ENCODE data around the gene BARX2. TPM values are rescaled to one million over a fixed set of nuclear protein-coding genes. Genes with fewer than 3 reads are reported as not detected.

Gene BARX2
- polyA plus RNA-seq, 1 donor from 2014 or later: not detected

DNA sequence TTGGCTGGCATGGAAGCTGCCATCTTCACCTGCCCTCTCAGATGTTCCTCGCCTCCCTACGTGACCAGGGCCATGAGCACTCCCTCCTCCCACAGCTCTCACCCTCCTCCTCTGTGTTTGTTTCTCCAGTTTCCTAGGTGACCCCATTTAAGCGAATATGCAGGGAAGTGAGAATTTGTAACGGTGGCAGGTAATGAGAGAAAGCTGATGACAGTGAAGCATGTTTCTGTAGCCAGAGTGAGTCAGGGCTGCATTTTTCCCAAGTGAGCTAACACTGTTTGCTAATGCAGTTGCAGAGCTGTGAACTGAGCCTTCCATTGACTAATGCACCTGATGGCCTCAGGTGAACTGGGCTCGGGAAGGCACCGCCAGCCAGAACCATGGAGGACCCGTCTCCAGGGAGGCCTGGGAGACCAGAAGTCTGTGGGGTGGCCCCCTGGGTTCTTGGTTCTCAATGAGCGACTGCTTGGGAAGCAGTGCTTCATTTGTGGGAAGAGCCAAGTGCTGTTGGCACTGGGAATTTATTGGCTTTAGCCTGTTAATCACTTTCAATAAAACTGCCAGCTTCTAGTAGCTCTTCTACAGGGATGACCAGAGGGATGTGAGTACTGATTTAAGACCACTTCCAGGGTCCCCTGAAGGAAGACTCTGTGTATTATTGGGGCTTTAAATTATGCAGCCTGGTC, 64.5 kb downstream of the BARX2 start:
- H2AFZ ChIP-seq (ENCODE audit: low read depth, low read length): no peak overlapping the region

DNA sequence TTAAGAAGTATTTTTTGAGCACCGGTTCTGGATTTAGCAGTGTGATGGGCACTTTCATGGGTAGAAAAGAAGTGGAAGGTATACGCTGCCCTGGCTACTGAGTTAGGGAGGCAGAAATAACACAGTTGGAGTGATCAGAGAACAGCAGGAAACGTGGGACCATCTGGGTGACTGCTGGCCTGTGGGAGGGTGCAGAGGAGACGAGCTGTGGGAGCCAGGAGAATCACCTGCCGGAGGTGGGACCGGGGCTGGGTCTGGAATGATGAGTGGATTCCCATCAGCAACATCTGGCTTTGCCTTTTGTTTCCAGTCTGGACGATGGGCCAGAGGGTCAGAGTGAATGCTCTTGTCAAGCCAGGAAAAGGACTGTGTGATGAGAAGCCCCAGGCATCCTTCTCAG, 66.5 kb downstream of the BARX2 start:
- TF ChIP-seq, protein P1, sequence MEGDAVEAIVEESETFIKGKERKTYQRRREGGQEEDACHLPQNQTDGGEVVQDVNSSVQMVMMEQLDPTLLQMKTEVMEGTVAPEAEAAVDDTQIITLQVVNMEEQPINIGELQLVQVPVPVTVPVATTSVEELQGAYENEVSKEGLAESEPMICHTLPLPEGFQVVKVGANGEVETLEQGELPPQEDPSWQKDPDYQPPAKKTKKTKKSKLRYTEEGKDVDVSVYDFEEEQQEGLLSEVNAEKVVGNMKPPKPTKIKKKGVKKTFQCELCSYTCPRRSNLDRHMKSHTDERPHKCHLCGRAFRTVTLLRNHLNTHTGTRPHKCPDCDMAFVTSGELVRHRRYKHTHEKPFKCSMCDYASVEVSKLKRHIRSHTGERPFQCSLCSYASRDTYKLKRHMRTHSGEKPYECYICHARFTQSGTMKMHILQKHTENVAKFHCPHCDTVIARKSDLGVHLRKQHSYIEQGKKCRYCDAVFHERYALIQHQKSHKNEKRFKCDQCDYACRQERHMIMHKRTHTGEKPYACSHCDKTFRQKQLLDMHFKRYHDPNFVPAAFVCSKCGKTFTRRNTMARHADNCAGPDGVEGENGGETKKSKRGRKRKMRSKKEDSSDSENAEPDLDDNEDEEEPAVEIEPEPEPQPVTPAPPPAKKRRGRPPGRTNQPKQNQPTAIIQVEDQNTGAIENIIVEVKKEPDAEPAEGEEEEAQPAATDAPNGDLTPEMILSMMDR (IDR thresholded peaks at IDR 0.05; ENCODE audit: poor library complexity, severe bottlenecking): no peak
- no peak for TF ChIP-seq MXI1 (conservative IDR thresholded peaks at IDR 0.05; ENCODE audit: poor library complexity, severe bottlenecking)
- TF ChIP-seq SMC3 (conservative IDR thresholded peaks at IDR 0.05; ENCODE audit: poor library complexity): no peak
- no peak for TF ChIP-seq EP300 (conservative IDR thresholded peaks at IDR 0.05; ENCODE audit: poor library complexity, severe bottlenecking)
- TF ChIP-seq TAF1 (IDR thresholded peaks at IDR 0.05; ENCODE audit: low read depth): no peak
- TF ChIP-seq, protein P2, sequence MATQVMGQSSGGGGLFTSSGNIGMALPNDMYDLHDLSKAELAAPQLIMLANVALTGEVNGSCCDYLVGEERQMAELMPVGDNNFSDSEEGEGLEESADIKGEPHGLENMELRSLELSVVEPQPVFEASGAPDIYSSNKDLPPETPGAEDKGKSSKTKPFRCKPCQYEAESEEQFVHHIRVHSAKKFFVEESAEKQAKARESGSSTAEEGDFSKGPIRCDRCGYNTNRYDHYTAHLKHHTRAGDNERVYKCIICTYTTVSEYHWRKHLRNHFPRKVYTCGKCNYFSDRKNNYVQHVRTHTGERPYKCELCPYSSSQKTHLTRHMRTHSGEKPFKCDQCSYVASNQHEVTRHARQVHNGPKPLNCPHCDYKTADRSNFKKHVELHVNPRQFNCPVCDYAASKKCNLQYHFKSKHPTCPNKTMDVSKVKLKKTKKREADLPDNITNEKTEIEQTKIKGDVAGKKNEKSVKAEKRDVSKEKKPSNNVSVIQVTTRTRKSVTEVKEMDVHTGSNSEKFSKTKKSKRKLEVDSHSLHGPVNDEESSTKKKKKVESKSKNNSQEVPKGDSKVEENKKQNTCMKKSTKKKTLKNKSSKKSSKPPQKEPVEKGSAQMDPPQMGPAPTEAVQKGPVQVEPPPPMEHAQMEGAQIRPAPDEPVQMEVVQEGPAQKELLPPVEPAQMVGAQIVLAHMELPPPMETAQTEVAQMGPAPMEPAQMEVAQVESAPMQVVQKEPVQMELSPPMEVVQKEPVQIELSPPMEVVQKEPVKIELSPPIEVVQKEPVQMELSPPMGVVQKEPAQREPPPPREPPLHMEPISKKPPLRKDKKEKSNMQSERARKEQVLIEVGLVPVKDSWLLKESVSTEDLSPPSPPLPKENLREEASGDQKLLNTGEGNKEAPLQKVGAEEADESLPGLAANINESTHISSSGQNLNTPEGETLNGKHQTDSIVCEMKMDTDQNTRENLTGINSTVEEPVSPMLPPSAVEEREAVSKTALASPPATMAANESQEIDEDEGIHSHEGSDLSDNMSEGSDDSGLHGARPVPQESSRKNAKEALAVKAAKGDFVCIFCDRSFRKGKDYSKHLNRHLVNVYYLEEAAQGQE (IDR thresholded peaks at IDR 0.05; ENCODE audit: borderline replicate concordance): no peak
- TF ChIP-seq EZH2 (IDR thresholded peaks at IDR 0.05; ENCODE audit: borderline replicate concordance, insufficient read depth, low read length, poor library complexity, severe bottlenecking): no peak
- no peak for TF ChIP-seq RAD21 (conservative IDR thresholded peaks at IDR 0.05)
- no peak for TF ChIP-seq POLR2AphosphoS5 (IDR thresholded peaks at IDR 0.05)
- no peaks in the 10 kb centered on the region for H3K79me2 ChIP-seq (replicated peaks; ENCODE audit: insufficient read depth, low read length)
- no peak overlapping the region for H3K27ac ChIP-seq (ENCODE audit: low read length)
- no peak overlapping the region for H3K9ac ChIP-seq (ENCODE audit: low read length)
- no peaks in the 10 kb centered on the region for H3K9me3 ChIP-seq (ENCODE audit: low read length)
- no peak overlapping the region for H2AFZ ChIP-seq (ENCODE audit: low read depth, low read length)
- H3K9me2 ChIP-seq (ENCODE audit: insufficient read depth, low read length): no peaks in the 10 kb centered on the region
- no peak overlapping the region for H3K4me3 ChIP-seq (ENCODE audit: low read length)
- H3K4me2 ChIP-seq (ENCODE audit: low read length): no peak overlapping the region
- H4K20me1 ChIP-seq (ENCODE audit: insufficient read depth): no peaks in the 10 kb centered on the region
- H3F3A ChIP-seq (ENCODE audit: insufficient read depth, low read length, poor library complexity, severe bottlenecking): no peaks in the 10 kb centered on the region
- H3K27me3 ChIP-seq (ENCODE audit: insufficient read depth, low read depth, low read length): no peaks in the 10 kb centered on the region
- H3K36me3 ChIP-seq (ENCODE audit: insufficient read depth, low read length): no peaks in the 10 kb centered on the region

More for the DNA sequence above, 64.5 kb downstream of the BARX2 start:
- H4K20me1 ChIP-seq (ENCODE audit: insufficient read depth): no peaks in the 10 kb centered on the region
- H3K27ac ChIP-seq (ENCODE audit: low read length): no peak overlapping the region
- no peaks in the 10 kb centered on the region for H3K9me3 ChIP-seq (ENCODE audit: low read length)
- H3K4me3 ChIP-seq (ENCODE audit: low read length): no peak overlapping the region
- no peak overlapping the region for H3K9ac ChIP-seq (ENCODE audit: low read length)
- no peak for TF ChIP-seq EZH2 (IDR thresholded peaks at IDR 0.05; ENCODE audit: borderline replicate concordance, insufficient read depth, low read length, poor library complexity, severe bottlenecking)
- TF ChIP-seq POLR2AphosphoS5 (IDR thresholded peaks at IDR 0.05): no peak
- TF ChIP-seq, protein P1 (IDR thresholded peaks at IDR 0.05; ENCODE audit: poor library complexity, severe bottlenecking): no peak
- TF ChIP-seq SMC3 (conservative IDR thresholded peaks at IDR 0.05; ENCODE audit: poor library complexity): no peak
- no peak for TF ChIP-seq MXI1 (conservative IDR thresholded peaks at IDR 0.05; ENCODE audit: poor library complexity, severe bottlenecking)
- TF ChIP-seq EP300 (conservative IDR thresholded peaks at IDR 0.05; ENCODE audit: poor library complexity, severe bottlenecking): no peak
- TF ChIP-seq, protein P2 (IDR thresholded peaks at IDR 0.05; ENCODE audit: borderline replicate concordance): no peak
- no peak for TF ChIP-seq RAD21 (conservative IDR thresholded peaks at IDR 0.05)
- H3K9me2 ChIP-seq (ENCODE audit: insufficient read depth, low read length): no peaks in the 10 kb centered on the region
- no peak overlapping the region for H3K4me2 ChIP-seq (ENCODE audit: low read length)
- H3K36me3 ChIP-seq (ENCODE audit: insufficient read depth, low read length): no peaks in the 10 kb centered on the region
- no peaks in the 10 kb centered on the region for H3K27me3 ChIP-seq (ENCODE audit: insufficient read depth, low read depth, low read length)
- no peaks in the 10 kb centered on the region for H3K79me2 ChIP-seq (replicated peaks; ENCODE audit: insufficient read depth, low read length)
- H3F3A ChIP-seq (ENCODE audit: insufficient read depth, low read length, poor library complexity, severe bottlenecking): no peaks in the 10 kb centered on the region

All from neural cell (in vitro differentiated cells).